IPS DF 4.7 (cell line): ENCODE measurements around the gene RPRML.
"Not testable (repeated sequence)": the region's sequence is repeated elsewhere in the genome, so short reads cannot be mapped to it uniquely, and the experiment has no call there.

Source experiments
- DNase-seq: peaks from one replicate; pipeline ENCODE4 v3.0.0-alpha.2; 2013; ENCODE audit warnings: low spot score; ENCODE audit errors: extremely low read depth

Gene RPRML

GRCh38 chr17:46979147-46979863, at the start of gene RPRML:
Gene RPRML, minus strand, starts transcription at chr17:46979253. Its CDS starts 246 bp downstream, at chr17:46979007.
- DNase-seq: no peak

DNA sequence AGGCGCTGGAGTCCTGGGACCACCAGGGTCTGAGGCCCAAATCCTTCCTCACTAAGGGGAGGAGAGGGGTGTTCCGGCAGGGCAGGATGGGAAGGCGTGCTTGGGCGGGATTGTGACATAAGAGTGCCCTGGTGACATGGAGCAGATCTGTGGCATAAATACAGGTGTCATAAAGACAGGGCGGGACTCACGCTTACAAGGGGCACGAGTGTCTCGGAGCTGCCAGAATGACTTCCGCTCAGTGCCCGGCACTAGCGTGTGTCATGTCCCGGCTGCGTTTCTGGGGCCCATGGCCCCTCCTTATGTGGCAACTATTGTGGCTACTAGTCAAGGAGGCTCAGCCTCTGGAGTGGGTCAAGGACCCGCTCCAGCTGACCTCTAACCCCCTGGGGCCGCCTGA, 37.9 kb upstream of the RPRML start:
- DNase-seq: not testable (repeated sequence)

- no peak for DNase-seq
Observed at GRCh38 chr17:47013341-47013740, 34.3 kb upstream of the RPRML start.

DNA sequence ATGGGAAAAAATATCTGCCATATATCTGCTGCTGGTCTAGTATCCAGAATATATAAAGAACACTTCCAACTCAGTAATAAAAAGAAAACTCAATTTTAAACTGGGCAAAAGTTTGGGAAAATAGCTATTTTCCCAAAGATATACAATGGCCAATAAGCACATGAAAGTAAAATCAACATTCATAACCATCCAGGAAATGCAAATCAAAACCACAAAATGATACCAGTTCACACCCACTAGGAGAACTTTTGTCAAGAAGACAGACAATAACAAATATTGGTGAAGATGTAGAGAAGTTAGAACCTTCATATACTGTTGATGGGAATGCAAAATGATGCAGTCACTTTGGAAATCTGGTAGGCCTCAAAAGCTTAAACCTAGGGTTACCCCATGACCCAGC, 33.4 kb upstream of the RPRML start:
- DNase-seq: no peak

- no peak for DNase-seq
Observed at GRCh38 chr17:47009759-47010594, 30.9 kb upstream of the RPRML start.

DNA sequence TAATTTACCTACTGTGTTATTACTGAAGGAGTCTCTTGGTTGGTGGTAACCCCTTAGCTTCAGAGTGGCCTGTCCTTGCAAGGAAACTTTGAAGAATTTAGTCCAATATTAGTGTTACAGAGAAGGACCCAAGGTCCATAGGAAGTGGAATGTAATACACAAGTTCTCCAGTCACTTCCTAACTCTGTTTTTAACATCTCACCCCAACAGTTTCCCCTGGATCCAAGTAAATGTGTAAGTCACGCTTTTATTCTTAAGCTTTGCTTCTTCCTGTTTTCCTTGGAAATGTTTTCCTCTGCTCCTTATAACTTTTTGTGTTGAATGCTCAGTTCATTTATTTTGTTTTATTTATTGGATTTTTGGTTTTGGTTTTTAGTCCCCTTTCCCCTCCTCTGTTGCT, 25.9 kb upstream of the RPRML start:
- DNase-seq: no peak

GRCh38 chr17:47003864-47004263, 24.8 kb upstream of the RPRML start:
- DNase-seq: not testable (repeated sequence)

GRCh38 chr17:46995841-46996571, 17.0 kb upstream of the RPRML start:
- no peak for DNase-seq

DNA sequence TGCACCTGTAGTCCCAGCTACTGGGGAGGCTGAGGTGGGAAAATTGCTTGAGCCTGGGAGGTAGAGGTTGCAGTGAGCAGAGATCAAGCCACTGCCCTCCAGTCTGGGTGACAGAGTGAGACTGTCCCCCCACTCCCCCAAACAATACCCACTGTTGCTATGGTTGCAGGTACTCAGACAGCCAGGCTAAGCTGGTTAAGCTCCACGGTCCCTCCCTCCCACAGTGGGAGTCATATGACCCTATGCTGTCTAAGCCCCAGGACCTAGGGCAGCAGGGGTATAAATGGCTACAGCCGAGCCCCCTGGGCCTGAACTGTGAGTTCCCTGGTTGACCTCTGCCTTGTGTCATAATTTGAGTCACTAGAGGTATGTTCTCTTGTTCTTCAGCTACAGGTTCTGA, 15.9 kb upstream of the RPRML start:
- no peak for DNase-seq

GRCh38 chr17:46991617-46992016, 12.6 kb upstream of the RPRML start:
- DNase-seq: no peak

- DNase-seq: no peak
Observed at GRCh38 chr17:46989637-46990431, 10.8 kb upstream of the RPRML start.

GRCh38 chr17:46987927-46988326, 8.9 kb upstream of the RPRML start:
- not testable (repeated sequence) for DNase-seq

- DNase-seq: no peak
Observed at GRCh38 chr17:46986366-46986765, 7.3 kb upstream of the RPRML start.

- DNase-seq: no peak
Observed at GRCh38 chr17:46984892-46985291, 5.8 kb upstream of the RPRML start.

GRCh38 chr17:46984341-46984740, 5.3 kb upstream of the RPRML start:
- DNase-seq: no peak

DNA sequence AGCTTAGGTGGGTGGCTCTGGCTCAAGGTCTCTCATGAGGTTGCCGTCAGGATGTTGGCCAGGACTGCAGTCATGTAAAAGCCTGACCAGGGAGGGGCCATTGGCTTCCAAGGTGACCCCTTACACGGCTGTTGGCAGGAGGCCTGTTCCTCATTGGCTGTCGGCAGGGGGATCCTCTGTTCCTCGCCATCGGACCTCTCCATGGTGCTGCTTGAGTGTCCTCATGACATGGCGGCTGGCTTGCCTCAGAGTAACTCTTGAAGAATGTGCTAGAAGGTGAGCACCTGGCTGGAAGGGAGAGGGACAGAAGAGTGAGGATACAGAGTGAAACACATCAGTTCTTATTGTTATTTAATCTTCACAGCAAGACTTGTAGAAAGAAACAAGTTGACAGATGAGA, 4.7 kb upstream of the RPRML start:
- DNase-seq: no peak

DNA sequence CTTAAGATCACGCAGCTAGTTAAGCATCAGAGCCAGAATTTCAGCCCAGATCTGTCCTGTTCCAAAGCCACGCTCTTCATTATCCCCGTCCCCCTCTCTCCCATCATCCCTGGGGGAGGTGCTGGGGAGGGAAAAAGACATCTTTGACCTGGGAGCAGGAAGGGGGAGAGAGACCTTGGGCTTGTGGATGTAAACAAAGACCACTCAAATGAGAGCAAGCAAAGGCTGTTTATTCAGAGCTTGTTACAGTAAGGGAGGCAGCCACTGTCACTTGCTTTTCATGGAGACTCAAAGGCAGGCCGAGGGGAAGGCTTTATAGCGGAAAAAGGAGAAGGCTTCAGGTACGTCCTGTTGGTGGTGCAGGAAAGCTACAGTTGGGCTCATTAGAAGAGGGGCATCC, 3.5 kb upstream of the RPRML start:
- no peak for DNase-seq

DNA sequence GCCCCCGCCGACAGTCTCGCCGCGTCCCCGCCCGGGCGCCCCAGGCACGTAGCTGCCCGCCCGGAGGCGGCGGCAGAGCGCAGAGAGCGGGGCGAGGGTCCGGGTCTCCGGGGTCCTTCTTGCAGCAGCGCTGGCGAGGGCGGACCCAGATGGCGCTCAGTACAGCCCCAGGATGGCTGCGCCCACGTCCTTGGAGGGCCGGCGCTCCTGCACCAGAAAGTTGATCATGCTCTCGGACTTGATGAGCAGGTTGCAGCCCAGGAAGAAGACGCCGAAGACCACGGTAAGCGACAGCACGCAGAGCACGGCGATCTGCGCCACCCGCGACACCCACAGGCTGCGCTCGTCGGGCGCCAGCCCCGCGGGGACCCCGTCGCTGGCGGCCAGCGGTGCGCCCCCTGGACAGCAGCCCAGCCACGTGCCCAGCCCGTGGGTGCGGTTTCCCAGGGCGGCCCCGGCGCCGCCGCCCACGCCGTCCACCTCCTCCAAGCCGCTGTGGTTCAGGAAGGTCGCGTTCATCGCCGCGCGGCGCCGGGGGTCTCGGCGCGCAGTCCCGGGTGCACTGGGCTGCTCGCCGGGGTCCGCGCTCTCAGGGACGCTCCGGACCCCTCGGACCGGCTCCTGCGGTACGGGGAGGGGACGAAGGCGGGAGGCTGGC, 435 bp downstream of the RPRML start:
- no peak for DNase-seq

DNA sequence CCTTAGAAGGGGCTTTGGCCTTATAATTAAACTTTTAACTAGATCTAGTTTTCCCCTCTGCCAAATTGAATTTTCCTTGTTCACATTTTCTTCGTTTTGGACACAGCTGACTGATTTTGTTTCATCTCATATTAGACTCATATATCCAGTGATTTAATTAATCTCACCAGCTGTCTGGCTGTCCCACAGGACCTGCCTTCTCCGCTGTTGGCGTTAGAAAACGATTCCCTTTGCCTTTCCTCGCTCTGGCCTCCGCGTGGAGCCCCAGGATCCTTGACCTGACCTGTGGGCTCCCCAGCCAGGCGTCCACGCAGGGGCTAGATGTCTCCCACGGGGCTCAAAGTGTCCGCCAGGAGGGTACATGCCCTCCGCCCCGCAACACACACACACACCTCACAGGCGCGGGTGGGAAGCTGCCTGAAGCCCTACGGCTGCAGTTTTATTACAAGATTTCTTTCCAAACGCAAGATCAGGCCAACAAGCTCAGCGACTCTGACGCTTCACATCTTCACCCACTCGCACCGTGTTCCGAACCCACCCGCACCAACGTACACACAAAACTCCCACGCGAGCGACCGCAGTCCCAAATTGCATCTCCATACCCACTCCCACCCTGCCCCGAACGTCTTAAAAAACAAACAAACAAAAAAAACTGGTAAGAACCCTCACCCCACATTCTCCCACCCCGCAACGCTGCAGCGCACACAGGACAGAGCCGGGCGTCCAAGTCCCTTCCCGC, 1.1 kb downstream of the RPRML start:
- no peak for DNase-seq

GRCh38 chr17:46977348-46977747, 1.7 kb downstream of the RPRML start:
- DNase-seq: peak; percentile 68
